K562 (cell line): Measurements from ENCODE around the gene IL17F. TPM values are rescaled to one million over a fixed set of nuclear protein-coding genes. Genes with fewer than 3 reads are reported as not detected.

Source experiments
- CUX1 ChIP-seq: fragments of 200-800 bp; sonication (Bioruptor generic); IDR thresholded peaks from 2 replicates; pipeline ENCODE4 v1.6.1; 2016; ENCODE audit warnings: missing genetic modification characterization, missing compliant biosample characterization
- DPF2 ChIP-seq: fragments of 450-650 bp; IDR thresholded peaks from 2 replicates; pipeline ENCODE4 v1.6.1; 2016
- ELF1 ChIP-seq: fragments of 200-800 bp; sonication (Bioruptor generic); IDR thresholded peaks from 2 replicates; pipeline ENCODE4 v1.6.1; 2016; ENCODE audit warnings: missing genetic modification characterization, missing compliant biosample characterization
- KDM1A ChIP-seq, 2 experiments: fragments of 450-650 bp; IDR thresholded peaks; 2 replicates each; pipeline ENCODE4 v1.6.1; 2016; ENCODE audit warnings: mild to moderate bottlenecking in 2 of 2
- MTA1 ChIP-seq: fragments of 450-650 bp; IDR thresholded peaks from 2 replicates; pipeline ENCODE4 v1.6.1; 2017; ENCODE audit warnings: borderline replicate concordance
- NKRF ChIP-seq: fragments of 450-650 bp; IDR thresholded peaks from 2 replicates; pipeline ENCODE4 v1.6.1; 2016; ENCODE audit warnings: borderline replicate concordance
- POLR3A ChIP-seq: IDR thresholded peaks from 2 replicates; pipeline ENCODE4 v1.6.1; 2011; ENCODE audit warnings: borderline replicate concordance, mild to moderate bottlenecking, moderate library complexity; ENCODE audit not compliant: insufficient read length, insufficient read depth; ENCODE audit errors: extremely low read depth
- POU5F1 ChIP-seq: fragments of 150-350 bp; IDR thresholded peaks from 2 replicates; pipeline ENCODE4 v1.6.1; 2014; ENCODE audit warnings: borderline replicate concordance, low read length, low read depth, mild to moderate bottlenecking; ENCODE audit not compliant: partially characterized antibody
- SMARCA4 ChIP-seq: fragments of 450-650 bp; IDR thresholded peaks from 2 replicates; pipeline ENCODE4 v1.6.1; 2016
- ZNF384 ChIP-seq: IDR thresholded peaks from 2 replicates; pipeline ENCODE4 v1.6.1; 2012; ENCODE audit warnings: low read depth, low read length, improper control_type of control experiment
- ZNF644 ChIP-seq: fragments of 200-800 bp; sonication (Bioruptor generic); IDR thresholded peaks from 2 replicates; pipeline ENCODE4 v1.6.1; 2016; ENCODE audit warnings: low read depth, missing genetic modification characterization, missing compliant biosample characterization
- ZNF740 ChIP-seq, 3 experiments: fragments of 200-800 bp in 1 of 3; sonication (Bioruptor generic) in 1 of 3; sonication (generic) in 1 of 3; formaldehyde crosslinking in 1 of 3; IDR thresholded peaks; 2 replicates each; pipeline versions ENCODE4 v1.6.1 to v1.8.0; 2016 to 2022; ENCODE audit warnings: mild to moderate bottlenecking in 2 of 3, missing compliant biosample characterization in 2 of 3, missing genetic modification characterization in 2 of 3, missing genetic modification reagents in 1 of 3
- polyA plus RNA-seq, 8 experiments: library from polyadenylated mRNA; depleted of rRNA in 4 of 8; stranded (reverse) in 5 of 8; unstranded in 3 of 8; fragments of >200 nt; fragmentation: Nextera tagmentation in 2 of 8; fragmentation: Illumina TruSeq in 1 of 8; extraction: Ambion mirVana in 2 of 8; extraction: Trizol in 1 of 8; gene quantifications; 2 replicates each; pipeline versions ENCODE4 v1.2.1 to v1.2.3, GENCODE V29; 2011 to 2014; ENCODE audit warnings: inconsistent platforms in 1 of 8, missing spikeins in 1 of 8
- total RNA-seq, 7 experiments: library from RNA; depleted of rRNA in 6 of 7; stranded (reverse); fragments of >200 nt in 6 of 7; fragmentation: Illumina TruSeq in 2 of 7; extraction: Trizol in 2 of 7; gene quantifications; 2 replicates each; pipeline versions ENCODE4 v1.2.1 to v1.2.3, GENCODE V29; 2011 to 2021; ENCODE audit warnings: low replicate concordance in 1 of 7
- TF ChIP-seq, protein P1 (sequence below): sonication (generic); formaldehyde crosslinking; IDR thresholded peaks from 2 replicates; pipeline ENCODE4 v1.8.0; 2023; ENCODE audit warnings: mild to moderate bottlenecking, missing genetic modification reagents

Gene IL17F
- total and polyA plus RNA-seq, 9 of the 15 experiments (the other 6 are each of a cell fraction or from before 2014, with no cell fraction given): not detected

GRCh38 chr6:52285177-52286068 lies 41.1 kb upstream of the IL17F start (continued):
- TF ChIP-seq CUX1: no peak
- TF ChIP-seq DPF2: peak; percentile 35; the same call in 1 of the 2 replicates
- peak; percentile 89 for TF ChIP-seq ZNF384
- TF ChIP-seq SMARCA4: 0 out of 2 replicates have a peak, but pooled peaks have one; percentile 51
- peak; percentile 32 to 60; a peak in 1 of 4 replicates for TF ChIP-seq KDM1A (IDR thresholded peaks at IDR 0.05)
- no peak for TF ChIP-seq NKRF
- TF ChIP-seq ZNF740 (CRISPR knock-in tag; IDR thresholded peaks at IDR 0.05): no peak
- no peak for TF ChIP-seq ZNF740 (tag; IDR thresholded peaks at IDR 0.05)
- TF ChIP-seq MTA1: 0 out of 2 replicates have a peak, but pooled peaks have one; percentile 40
- no peak for TF ChIP-seq POU5F1
- TF ChIP-seq ELF1 (tag): no peak
- TF ChIP-seq, protein P1, sequence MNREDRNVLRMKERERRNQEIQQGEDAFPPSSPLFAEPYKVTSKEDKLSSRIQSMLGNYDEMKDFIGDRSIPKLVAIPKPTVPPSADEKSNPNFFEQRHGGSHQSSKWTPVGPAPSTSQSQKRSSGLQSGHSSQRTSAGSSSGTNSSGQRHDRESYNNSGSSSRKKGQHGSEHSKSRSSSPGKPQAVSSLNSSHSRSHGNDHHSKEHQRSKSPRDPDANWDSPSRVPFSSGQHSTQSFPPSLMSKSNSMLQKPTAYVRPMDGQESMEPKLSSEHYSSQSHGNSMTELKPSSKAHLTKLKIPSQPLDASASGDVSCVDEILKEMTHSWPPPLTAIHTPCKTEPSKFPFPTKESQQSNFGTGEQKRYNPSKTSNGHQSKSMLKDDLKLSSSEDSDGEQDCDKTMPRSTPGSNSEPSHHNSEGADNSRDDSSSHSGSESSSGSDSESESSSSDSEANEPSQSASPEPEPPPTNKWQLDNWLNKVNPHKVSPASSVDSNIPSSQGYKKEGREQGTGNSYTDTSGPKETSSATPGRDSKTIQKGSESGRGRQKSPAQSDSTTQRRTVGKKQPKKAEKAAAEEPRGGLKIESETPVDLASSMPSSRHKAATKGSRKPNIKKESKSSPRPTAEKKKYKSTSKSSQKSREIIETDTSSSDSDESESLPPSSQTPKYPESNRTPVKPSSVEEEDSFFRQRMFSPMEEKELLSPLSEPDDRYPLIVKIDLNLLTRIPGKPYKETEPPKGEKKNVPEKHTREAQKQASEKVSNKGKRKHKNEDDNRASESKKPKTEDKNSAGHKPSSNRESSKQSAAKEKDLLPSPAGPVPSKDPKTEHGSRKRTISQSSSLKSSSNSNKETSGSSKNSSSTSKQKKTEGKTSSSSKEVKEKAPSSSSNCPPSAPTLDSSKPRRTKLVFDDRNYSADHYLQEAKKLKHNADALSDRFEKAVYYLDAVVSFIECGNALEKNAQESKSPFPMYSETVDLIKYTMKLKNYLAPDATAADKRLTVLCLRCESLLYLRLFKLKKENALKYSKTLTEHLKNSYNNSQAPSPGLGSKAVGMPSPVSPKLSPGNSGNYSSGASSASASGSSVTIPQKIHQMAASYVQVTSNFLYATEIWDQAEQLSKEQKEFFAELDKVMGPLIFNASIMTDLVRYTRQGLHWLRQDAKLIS (CRISPR knock-in tag): no peak
- TF ChIP-seq ZNF644 (tag): 0 out of 2 replicates have a peak, but pooled peaks have one; percentile 44
- TF ChIP-seq POLR3A: no peak
